ENCODE measurements around the gene PRSS56.
"Not testable (repeated sequence)": the region's sequence is repeated elsewhere in the genome, so short reads cannot be mapped to it uniquely, and the experiment has no call there.

Gene PRSS56

DNA sequence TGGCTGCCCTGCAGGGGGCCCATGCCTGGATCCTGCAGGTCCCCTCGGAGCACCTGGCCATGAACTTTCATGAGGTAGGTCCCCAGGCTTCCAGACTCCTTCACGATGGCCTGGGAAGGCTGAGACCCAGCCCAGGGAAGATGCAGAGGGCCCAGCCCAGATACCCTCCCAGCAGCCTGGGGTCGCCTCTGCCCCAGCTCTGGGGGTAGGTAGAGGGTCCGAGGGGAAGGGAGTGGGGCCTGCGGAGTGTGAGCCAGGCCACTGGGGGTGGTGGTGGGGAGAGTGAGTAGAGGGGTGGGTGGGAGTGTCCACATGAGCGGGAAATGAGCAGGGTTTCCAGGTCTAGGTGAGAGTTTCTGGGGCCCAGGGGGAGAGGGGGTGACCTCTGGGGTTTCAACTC lies 4.6 kb downstream of the PRSS56 start:
- in situ Hi-C loops (cut with MboI; ENCODE audit: low sequenced_read_pairs): no loop called here

DNA sequence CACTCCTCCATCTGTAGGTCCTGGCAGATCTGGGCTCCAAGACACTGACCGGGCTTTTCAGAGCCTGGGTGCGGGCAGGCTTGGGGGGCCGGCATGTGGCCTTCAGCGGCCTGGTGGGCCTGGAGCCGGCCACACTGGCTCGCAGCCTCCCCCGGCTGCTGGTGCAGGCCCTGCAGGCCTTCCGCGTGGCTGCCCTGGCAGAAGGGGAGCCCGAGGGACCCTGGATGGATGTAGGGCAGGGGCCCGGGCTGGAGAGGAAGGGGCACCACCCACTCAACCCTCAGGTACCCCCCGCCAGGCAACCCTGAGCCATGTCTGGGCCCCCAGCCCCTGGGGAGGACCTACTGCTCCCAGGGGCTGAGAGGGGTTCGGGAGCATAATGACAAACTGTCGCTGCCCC lies 5.0 kb downstream of the PRSS56 start:
- in situ Hi-C loops (cut with MboI; ENCODE audit: low sequenced_read_pairs): no loop called here

DNA sequence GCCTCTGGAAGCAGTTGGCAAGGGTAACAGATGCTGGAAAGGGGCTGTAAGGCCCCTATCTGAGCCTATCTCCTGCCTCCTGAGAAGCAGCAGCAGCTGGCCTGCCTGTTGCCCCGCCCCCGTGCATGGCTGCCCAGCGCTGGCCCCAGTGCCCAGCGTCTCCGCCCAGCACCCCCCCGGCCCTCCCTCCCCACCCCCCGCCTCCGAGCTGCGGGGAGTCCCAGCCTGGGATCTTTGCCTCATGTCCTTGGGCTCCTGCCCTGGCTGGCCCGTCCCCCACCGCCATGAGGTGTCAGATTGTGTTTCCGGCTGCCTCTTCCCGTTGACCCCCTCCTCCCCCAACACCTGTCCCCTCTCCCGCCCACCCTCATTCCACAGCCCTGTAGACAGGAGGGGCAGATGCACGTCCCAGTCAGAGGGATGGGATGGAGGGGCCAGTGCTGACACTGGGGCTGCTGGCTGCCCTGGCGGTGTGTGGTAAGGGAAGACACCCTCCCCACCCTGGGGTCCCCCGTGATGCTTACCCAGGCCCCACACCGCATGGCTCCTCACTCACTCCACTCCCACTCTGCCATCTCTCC lies 5.7 kb downstream of the PRSS56 start, which contains the start of gene CHRND:
Gene CHRND, plus strand, starts transcription at position 370 of the 581 bp plus-strand sequence. Its CDS starts 56 bp downstream, at position 426.
- in situ Hi-C loops (cut with MboI; ENCODE audit: low sequenced_read_pairs): no loop called here

DNA sequence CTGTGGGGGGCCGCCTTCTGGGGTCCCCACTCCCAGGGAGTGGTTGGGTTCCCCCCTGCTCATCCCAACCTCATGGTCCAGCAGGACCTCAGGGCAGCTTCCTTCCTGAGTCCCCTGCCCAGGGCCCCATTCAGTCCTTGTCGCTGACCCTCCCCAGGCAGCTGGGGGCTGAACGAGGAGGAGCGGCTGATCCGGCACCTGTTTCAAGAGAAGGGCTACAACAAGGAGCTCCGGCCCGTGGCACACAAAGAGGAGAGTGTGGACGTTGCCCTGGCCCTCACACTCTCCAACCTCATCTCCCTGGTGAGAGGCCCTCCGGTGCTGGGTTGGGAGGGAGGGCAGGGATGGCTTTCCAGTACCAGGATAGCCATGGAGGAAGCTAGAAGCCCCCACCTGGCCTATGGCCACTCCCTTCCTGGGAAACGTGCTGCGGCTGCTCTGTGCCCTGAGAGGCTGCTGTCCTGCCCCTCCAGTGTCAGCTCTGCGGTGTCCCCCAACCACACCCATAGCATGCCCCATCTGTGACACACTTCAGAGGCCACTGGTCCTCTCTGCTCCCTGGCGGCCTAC lies 6.3 kb downstream of the PRSS56 start:
- in situ Hi-C loops (cut with MboI; ENCODE audit: low sequenced_read_pairs): no loop called here

DNA sequence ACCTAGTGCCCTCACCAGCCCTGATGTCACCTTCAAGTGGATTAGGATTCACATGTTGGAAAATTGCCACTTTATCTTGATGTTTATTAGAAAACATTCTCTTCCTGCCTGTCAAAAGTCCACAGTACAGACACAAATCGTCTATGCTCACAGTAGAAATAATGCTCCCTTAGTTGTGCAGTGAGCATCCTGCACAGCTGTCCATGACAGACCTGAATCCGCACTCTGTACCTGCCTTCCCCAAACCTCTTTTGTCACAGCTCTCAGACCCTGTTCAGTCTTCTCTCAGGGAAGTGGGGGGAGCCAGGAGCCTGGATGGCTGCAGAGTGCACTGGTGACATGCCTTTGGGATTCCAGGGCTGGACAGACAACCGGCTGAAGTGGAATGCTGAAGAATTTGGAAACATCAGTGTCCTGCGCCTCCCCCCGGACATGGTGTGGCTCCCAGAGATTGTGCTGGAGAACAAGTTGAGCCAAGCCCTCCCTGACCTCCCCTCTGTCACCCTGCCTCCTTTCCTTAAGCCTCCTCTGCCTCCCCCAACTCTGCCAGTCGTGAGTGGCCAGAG lies 7.8 kb downstream of the PRSS56 start:
- in situ Hi-C loops (cut with MboI; ENCODE audit: low sequenced_read_pairs): no loop called here

DNA sequence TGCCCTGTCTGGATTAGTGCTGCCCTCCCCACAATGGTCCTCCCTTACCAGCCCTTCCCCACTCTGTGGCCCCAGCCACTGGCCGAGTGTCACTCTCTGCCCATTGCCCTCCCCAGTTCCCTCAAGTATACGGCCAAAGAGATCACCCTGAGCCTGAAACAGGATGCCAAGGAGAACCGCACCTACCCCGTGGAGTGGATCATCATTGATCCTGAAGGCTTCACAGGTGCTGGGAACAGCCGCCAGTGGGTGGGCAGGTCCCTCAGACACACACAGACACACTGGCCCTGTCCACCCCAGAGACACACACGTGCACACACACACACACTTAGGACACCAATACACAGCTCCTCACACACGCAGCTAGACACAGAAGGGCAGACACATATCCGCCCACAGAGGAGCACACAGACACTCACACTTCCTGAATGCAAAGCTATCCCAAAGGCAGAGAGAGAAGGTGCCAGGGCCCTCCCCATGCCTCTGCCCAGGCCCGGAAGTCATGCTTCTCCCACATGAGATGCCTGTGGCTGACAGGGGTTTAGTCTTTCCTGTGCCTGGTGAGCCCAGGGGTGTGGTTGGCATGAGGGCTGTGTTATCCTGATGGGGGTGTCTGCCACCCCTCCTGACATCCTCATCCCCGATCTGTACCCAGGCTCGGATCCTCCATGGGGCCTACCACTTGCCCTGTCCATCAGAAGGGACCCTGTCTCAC lies 8.7 kb downstream of the PRSS56 start:
- in situ Hi-C loops (cut with MboI; ENCODE audit: low sequenced_read_pairs): no loop called here

DNA sequence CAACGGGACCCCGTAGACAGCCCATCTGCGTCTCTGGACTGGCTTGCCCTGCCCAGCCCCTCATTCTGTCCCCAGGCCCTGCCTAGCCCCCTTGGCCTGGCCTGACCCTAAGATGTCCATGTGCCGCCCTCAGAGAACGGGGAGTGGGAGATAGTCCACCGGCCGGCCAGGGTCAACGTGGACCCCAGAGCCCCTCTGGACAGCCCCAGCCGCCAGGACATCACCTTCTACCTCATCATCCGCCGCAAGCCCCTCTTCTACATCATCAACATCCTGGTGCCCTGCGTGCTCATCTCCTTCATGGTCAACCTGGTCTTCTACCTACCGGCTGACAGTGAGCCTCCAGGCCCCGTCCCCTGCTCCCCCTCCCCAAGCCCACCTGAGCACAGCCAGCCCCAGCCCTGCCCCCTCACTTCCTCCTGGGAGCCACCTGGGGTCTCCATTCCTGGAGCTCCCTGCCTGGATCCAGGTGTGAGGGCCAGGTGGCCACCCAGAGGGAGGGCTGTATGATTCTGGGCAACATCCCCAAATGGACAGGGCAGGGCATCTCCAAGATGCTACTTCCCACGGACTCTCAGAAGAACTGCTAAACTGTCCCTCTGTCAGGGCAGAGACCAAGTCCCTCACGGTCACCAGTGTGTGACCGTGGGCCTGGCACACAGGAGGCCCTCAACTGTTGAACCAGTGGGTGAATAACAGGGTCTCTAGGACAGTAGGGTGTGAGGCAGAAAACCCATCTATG lies 9.8 kb downstream of the PRSS56 start:
- in situ Hi-C loops (cut with MboI; ENCODE audit: low sequenced_read_pairs): no loop called here

DNA sequence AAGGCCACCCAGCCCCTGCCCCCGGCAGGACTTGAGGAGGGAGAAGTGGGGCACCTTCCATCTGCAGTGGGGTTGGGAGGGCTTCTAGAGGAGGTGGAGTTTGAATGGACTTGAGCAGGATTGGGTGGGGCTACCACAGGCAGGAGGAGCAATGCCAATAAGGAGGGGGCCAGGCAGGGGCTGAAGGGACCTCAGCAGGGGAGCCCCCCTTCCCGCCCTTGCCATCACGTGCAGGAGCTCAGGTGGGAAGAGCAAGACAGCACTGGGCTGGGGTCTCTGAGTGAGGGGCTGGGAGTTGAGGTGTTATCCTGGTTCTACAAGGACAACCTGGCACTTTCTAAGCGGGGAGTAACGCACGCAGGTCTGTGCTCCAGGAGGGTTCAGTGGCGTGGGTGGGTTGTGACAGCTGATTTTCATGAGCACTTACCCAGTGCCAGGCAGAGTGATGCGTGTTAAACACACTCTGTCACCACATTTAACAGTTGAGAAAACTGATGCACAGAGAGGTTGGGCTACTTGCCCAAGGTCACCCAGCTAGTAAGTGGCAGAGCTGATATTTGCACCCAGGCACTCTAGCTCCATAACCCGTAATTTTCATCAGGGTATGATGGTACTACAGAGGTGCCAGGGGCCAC lies 10.6 kb downstream of the PRSS56 start:
- in situ Hi-C loops (cut with MboI; ENCODE audit: low sequenced_read_pairs): no loop called here

DNA sequence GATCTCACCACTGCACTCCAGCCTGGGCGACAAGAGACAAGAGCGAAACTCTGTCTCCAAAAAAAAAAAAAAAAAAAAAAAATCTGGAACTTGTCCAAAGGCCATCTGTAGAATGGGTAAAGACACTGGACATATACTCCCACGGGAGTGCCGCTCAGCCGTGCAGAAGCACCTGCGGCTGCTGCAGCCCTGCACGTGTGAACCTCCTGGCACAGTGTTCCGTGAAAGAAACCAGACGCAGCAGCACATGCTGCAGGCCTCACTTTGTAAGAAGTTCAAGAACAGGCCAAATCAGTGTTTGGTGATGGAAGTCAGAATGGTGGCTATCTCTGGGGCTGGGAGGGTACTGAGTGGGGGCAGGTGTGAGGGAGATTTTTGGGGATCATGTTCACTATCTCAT lies 12.2 kb downstream of the PRSS56 start:
- in situ Hi-C loops (cut with MboI; ENCODE audit: low sequenced_read_pairs): no loop called here

DNA sequence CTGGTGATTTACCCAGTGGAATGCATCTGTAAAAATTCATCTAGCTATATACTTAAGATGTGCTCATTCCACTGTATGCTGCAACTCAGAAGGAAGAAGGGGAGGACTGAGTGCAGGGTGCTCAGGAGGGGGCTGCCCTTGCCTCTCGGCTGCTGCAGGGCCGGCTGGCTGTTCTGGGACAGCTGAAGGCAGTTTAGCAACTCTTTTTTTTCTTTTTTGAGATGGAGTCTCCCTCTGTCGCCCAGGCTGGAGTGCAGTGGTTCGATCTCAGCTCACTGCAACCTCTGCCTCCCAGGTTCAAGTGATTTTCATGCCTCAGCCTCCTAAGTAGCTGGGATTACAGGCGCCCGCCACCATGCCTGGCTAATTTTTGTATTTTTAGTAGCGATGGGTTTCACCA lies 12.6 kb downstream of the PRSS56 start:
- in situ Hi-C loops (cut with MboI; ENCODE audit: low sequenced_read_pairs): not testable (repeated sequence)

DNA sequence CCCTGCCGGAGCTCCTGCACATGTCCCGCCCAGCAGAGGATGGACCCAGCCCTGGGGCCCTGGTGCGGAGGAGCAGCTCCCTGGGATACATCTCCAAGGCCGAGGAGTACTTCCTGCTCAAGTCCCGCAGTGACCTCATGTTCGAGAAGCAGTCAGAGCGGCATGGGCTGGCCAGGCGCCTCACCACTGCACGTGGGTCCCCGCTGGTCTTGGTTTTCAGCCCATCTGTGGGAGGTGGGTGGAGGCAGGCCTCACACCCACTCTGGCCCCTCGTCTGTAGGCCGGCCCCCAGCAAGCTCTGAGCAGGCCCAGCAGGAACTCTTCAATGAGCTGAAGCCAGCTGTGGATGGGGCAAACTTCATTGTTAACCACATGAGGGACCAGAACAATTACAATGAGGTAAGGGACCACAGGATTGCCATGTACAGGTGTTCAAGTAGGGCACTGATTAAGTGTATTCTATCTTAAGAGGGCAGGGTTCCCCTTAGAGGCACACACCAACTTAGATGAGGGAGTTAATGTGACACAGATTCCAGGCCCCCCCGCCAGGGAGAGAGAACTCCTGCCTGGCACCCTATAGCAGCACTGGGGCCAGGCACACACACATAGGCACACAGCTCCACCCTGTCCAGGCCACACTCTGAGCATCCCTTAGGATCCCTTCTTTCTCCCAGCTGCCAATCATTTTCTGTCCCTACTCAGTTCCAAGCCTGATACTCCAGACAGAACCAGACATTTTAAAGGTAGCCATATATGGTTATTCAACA lies 13.9 kb downstream of the PRSS56 start:
- in situ Hi-C loops (cut with MboI; ENCODE audit: low sequenced_read_pairs): no loop called here

DNA sequence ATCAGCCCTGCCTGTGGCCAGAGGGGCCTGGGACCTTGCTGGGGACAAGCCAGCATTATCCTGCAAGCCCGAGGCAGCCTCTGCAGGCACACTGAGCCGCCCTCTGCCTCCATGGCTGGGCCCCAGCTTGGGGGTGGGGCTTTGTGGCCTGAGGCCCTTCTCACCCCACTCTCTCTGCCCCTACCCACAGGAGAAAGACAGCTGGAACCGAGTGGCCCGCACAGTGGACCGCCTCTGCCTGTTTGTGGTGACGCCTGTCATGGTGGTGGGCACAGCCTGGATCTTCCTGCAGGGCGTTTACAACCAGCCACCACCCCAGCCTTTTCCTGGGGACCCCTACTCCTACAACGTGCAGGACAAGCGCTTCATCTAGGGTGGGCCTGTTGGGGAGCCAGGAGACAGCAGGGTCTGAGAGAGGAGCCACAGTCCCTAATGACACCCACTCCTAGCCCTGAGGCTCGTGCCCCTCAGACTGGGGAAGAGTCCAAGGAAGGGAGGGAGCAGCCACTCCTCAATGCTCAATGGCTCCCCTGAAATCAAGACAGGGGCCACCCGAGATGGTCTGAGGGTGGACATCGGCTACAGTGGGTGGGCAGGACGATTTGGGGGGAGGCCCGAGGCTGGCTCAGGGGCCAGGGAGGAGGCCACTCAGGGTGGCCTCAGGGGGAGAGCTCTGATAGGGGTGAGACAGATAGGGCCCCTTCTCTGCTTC lies 14.9 kb downstream of the PRSS56 start:
- in situ Hi-C loops (cut with MboI; ENCODE audit: low sequenced_read_pairs): no loop called here

DNA sequence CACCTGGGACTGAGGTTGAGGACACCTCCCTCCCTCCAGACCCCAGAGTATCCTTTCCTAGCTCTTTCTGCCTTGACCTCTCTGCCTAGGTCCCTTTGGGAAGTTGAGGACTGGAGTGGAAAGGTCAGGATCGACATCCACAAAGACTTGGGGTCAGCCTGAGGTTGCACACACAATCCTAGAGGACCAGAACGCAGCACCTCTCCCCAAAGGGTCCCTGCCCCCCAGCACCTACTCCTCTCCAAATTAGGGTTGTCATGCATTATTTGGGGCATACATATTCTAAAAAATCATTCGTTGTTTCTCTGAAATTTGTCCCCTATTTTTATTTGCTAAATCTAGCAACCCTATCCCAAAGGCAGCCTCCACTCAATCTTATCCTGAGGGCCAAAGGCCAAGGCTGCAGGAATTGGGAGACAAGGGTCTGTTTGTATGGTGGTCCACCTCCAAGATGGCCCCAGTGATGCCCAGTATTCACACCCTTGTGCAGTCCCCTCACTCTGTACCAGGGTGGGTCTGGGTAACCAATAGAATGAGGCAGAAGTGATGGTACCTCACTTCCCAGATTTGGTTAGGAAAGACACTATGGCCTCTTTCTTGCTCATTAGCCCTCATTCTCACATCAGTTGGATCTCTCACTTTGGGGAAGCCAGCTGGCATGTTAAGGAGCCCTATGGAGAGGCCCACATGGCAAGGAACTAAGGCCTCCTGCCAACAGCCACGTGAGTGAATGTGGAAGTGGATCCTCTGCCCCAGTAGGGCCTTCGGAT lies 15.8 kb downstream of the PRSS56 start:
- in situ Hi-C loops (cut with MboI; ENCODE audit: low sequenced_read_pairs): no loop called here

DNA sequence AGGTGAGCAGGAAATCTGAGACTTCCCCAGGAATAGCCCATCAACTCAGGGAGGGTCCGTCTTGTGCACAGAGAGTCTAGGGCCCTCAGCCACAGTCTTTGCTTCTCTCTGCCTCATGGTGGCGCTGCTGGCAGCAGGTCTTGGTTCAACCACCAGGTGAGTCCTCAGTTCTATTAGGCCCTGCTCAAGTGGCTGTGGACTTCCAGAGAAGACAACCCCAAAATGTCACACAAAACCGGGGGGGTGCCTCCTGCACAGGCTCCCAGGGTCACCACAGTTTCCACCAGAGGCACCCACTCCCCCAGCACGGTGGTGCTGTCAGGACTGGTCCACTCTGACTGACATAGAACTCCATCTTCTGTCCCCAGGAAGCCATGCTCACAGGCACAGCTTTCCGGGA lies 16.9 kb downstream of the PRSS56 start:
- in situ Hi-C loops (cut with MboI; ENCODE audit: low sequenced_read_pairs): no loop called here

DNA sequence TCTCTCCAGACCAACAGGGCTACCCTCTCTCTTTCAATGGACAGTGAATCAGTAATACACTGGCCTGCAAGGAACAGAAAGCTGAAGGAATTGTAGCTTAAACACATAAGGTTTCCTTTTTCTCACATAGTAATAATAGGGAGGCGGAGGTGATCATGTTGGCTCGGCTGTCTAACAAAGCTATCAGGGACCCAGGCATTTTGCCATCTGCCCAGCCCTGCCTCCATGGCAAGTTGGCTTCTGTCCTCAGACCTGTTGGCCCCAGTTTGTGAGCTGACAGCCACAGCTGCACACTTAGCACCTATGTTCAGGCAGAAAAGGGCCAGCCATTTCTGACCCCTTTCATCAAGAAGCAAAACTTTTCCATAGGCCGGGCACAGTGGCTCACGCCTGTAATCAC lies 17.3 kb downstream of the PRSS56 start:
- in situ Hi-C loops (cut with MboI; ENCODE audit: low sequenced_read_pairs): no loop called here

DNA sequence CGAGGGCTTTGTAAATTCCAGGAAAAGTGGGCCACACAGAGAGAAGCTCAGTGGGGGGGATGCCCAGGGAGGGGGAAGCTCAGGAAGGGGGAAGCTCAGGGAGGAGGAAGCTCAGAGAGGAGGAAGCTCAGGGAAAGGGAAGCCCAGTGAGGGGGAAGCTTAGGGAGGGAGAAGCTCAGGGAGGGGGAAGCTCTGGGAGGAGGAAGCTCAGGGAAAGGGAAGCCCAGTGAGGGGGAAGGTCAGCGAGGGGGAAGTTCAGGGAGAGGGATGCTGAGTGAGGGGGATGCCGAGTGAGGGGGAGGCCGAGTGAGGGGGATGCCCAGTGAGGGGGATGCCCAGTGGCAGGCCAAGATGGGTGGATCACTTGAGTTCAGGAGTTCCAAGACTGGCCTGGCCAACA lies 18.5 kb downstream of the PRSS56 start:
- in situ Hi-C loops (cut with MboI; ENCODE audit: low sequenced_read_pairs): no loop called here

DNA sequence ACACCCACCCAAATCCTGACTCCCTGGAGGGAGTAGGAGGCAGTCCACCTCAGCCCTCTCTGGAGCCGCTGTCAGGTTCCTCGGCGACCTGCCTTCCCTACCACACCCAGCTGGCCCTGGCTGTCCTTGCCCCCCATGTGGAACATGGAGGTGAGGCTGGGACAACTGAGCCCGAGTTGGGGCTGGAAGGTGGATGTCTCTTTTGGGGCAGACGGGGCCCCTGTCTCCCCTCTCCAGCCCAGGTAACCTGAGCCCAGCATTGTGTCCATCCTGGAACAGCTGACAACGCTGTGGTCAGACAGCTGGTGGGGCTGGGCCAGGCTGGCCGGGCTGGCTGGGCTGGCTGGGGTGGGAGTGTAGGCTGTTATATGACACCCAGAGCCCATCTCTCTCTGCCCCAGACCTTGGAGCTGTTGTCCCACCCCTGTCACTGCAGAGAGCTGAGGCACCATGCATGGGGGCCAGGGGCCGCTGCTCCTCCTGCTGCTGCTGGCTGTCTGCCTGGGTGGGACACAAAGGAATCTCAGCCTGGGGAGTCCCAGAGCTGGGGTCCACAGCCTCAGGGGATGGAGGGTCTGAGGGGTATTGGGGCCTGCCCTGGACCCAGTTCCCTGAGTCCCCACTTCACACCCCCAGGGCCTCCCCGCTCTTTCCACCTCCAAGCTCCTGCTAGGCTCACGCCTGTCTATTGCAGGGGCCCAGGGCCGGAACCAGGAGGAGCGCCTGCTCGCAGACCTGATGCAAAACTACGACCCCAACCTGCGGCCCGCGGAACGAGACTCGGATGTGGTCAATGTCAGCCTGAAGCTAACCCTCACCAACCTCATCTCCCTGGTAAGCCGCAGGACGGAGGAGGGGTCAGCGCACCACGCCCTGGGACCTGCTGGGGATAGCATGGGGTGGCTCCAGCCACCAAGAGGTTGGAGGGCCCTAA lies 19.4 kb downstream of the PRSS56 start, which contains the start of gene CHRNG:
Gene CHRNG, plus strand, starts transcription at position 395 of the 934 bp plus-strand sequence. Its CDS starts 56 bp downstream, at position 451.
- in situ Hi-C loops (cut with MboI; ENCODE audit: low sequenced_read_pairs): no loop called here

Measured in HL-60/S4 (cell line).